Tibial nerve (tissue), 4 donors: ENCODE data around the gene MSGN1. TPM values are rescaled to one million over a fixed set of nuclear protein-coding genes. Genes with fewer than 3 reads are reported as not detected.

Experiments used
- DNase-seq, 2 donors: peaks; one replicate each; pipeline ENCODE4 v3.0.0-alpha.2; 2019; ENCODE audit warnings: low spot score in 2 of 2
- H3K27ac ChIP-seq, 4 donors: fragments of 200-600 bp; sonication (generic) in 3 of 4; one replicate each; pipeline ENCODE4 v1.5.1; 2017 to 2019; ENCODE audit warnings: mild to moderate bottlenecking in 1 of 4
- H3K27me3 ChIP-seq, 2 donors: fragments of 200-600 bp; sonication (generic) in 1 of 2; one replicate each; pipeline versions ENCODE4 v1.5.1 to v1.6.0; 2017 to 2019
- H3K36me3 ChIP-seq, 3 donors: fragments of 200-600 bp; sonication (generic); one replicate each; pipeline ENCODE4 v1.5.1; 2018 to 2019
- H3K4me1 ChIP-seq, 4 donors: fragments of 200-600 bp; sonication (generic) in 3 of 4; one replicate each; pipeline ENCODE4 v1.5.1; 2017 to 2019
- H3K4me3 ChIP-seq, 4 donors: fragments of 200-600 bp; sonication (generic) in 3 of 4; one replicate each; pipeline ENCODE4 v1.5.1; 2017 to 2019; ENCODE audit warnings: mild to moderate bottlenecking in 1 of 4, moderate library complexity in 1 of 4
- H3K9me3 ChIP-seq, 4 donors: fragments of 200-600 bp; sonication (generic) in 3 of 4; one replicate each; pipeline ENCODE4 v1.5.1; 2017 to 2019
- EP300 ChIP-seq, 2 donors: sonication (generic); formaldehyde crosslinking; IDR thresholded peaks; one replicate each; pipeline ENCODE4 v1.6.1; 2017; ENCODE audit warnings: antibody characterized with exemption in 2 of 2, mild to moderate bottlenecking in 1 of 2
- POLR2A ChIP-seq, 2 donors: fragments of 450-650 bp; IDR thresholded peaks; one replicate each; pipeline ENCODE4 v1.6.1; 2017; ENCODE audit warnings: antibody characterized with exemption in 2 of 2, mild to moderate bottlenecking in 2 of 2, moderate library complexity in 2 of 2
- WGBS, 2 donors: methylation state at CpG; one replicate each; pipeline ENCODE4 v1.1.5; 2018; 5-methylcytosine and 5-hydroxymethylcytosine counted together
- total RNA-seq, 4 donors: library from RNA; depleted of rRNA; stranded (reverse); fragments of >200 nt; gene quantifications; one replicate each; pipeline ENCODE4 v1.1.0, GENCODE V29; 2016
- TF ChIP-seq, protein P1 (sequence below), 5 experiments: fragments of 200-600 bp in 3 of 5; fragments of 450-650 bp in 2 of 5; sonication (generic) in 3 of 5; IDR thresholded peaks; one replicate each; pipeline ENCODE4 v1.5.1; 2016 to 2019; ENCODE audit warnings: antibody characterized with exemption in 5 of 5, mild to moderate bottlenecking in 3 of 5, moderate library complexity in 2 of 5

Gene MSGN1
- total RNA-seq, 4 donors from 2014 or later: not detected

DNA sequence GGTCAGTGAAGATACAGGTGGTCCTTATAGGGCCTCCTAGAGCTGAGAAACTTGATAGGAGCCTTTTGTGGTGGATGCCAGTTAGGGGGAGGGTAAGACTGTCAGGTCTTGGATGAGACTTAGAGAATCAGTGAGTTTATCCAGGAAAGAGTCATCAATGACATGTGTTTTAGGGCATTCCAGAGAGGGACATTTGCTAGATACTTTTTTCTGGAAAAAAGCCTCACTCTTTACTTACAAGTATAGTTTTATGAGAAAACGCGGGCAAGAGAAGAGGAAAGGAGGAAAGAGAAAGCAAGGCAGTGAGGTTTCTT, 24.5 kb upstream of the MSGN1 start:
- Histone ChIP-seq H3K27ac (no peak overlapping the region), H3K27me3 (no peaks in the 10 kb centered on the region), H3K4me3 (no peak overlapping the region), H3K9me3 (no peaks in the 10 kb centered on the region), H3K4me1 (no peaks in the 10 kb centered on the region), H3K36me3 (no peaks in the 10 kb centered on the region)
- TF ChIP-seq POLR2A (IDR thresholded peaks at IDR 0.05): no peak
- no peak for TF ChIP-seq EP300 (IDR thresholded peaks at IDR 0.05)
- TF ChIP-seq, protein P1, sequence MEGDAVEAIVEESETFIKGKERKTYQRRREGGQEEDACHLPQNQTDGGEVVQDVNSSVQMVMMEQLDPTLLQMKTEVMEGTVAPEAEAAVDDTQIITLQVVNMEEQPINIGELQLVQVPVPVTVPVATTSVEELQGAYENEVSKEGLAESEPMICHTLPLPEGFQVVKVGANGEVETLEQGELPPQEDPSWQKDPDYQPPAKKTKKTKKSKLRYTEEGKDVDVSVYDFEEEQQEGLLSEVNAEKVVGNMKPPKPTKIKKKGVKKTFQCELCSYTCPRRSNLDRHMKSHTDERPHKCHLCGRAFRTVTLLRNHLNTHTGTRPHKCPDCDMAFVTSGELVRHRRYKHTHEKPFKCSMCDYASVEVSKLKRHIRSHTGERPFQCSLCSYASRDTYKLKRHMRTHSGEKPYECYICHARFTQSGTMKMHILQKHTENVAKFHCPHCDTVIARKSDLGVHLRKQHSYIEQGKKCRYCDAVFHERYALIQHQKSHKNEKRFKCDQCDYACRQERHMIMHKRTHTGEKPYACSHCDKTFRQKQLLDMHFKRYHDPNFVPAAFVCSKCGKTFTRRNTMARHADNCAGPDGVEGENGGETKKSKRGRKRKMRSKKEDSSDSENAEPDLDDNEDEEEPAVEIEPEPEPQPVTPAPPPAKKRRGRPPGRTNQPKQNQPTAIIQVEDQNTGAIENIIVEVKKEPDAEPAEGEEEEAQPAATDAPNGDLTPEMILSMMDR (IDR thresholded peaks at IDR 0.05): no peak
- 84 to 86% methylated on average over 2 of the region's 2 CpGs for WGBS, 2 donors
- no peak for DNase-seq

DNA sequence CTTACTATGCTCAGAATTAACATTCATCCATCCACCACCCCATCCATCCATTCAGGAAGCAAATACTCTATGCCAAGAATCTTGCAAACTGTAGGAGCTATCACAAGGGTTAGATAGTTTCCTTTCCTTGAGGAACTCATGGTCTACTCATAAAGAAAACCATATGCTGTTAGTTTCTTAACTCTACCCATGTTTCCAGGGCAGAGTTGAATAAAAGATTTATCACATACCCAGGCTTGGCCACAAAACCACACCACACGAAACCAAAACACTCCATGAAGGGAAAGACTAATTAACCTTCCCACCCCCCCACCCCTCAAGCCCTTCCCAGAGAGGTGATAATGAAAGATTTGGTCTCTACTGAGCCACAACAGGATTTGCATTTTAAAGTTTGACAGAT, 23.7 kb upstream of the MSGN1 start:
- Histone ChIP-seq H3K4me1 (no peaks in the 10 kb centered on the region), H3K9me3 (no peaks in the 10 kb centered on the region), H3K4me3 (no peak overlapping the region), H3K27ac (no peak overlapping the region), H3K36me3 (no peaks in the 10 kb centered on the region), H3K27me3 (no peaks in the 10 kb centered on the region)
- WGBS, 2 donors: 13 to 80% methylated on average over 1 of the region's 1 CpG
- TF ChIP-seq POLR2A (IDR thresholded peaks at IDR 0.05) (no peak), EP300 (IDR thresholded peaks at IDR 0.05) (no peak)
- TF ChIP-seq, protein P1 (IDR thresholded peaks at IDR 0.05): no peak
- DNase-seq: no peak

DNA sequence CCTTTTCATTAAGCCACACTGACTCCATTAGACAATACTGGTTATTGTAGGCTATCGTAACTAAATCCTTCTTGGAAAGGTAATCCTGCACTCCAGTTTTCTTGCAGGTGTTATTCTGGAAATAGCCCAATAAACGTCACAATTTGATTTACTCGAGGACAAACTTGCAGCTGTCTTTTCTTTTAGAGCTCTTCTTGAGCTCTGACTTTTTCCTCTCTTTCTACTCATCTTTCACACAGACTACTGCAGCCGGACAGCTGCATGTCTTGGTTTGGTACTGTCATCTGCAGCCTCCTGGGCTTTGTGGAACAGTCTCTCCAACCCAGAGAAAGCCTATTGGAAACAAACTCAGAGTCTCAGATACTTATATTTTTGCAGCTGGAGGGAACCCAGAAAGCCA, 23.0 kb upstream of the MSGN1 start:
- Histone ChIP-seq H3K27me3 (no peaks in the 10 kb centered on the region), H3K4me3 (no peak overlapping the region), H3K4me1 (no peaks in the 10 kb centered on the region), H3K27ac (no peak overlapping the region), H3K36me3 (no peaks in the 10 kb centered on the region), H3K9me3 (no peaks in the 10 kb centered on the region)
- WGBS, 2 donors: 65 to 68% methylated on average over 4 of the region's 4 CpGs
- TF ChIP-seq POLR2A (IDR thresholded peaks at IDR 0.05) (no peak), EP300 (IDR thresholded peaks at IDR 0.05) (no peak)
- TF ChIP-seq, protein P1 (IDR thresholded peaks at IDR 0.05): no peak
- no peak for DNase-seq

DNA sequence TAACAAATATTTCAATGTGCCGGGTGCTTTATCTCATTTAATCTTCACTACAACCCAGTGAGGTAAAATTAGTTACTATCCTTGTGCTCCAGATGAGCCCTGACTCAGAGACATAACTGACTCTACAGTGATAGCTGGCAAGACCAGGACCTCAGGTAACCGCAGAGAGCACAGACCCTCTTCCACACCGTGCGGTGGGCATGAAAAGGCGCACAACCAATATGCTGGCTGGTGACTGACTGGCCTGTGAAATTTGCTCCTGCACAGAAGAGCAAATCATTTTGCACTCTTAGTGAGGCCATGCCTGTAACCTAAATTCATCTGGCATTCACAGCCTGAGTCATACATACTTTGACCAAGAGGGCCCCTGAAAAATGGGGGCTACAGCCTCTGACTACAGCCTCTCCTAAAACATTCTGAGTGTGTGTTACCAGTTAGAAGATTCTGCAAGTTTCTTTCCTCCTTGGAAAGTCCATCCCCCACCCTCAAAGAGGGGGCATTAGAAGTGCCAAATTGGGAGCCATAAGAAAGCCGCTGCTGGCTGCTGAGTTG, 22.4 kb upstream of the MSGN1 start:
- Histone ChIP-seq H3K9me3 (no peaks in the 10 kb centered on the region), H3K4me3 (no peak overlapping the region), H3K36me3 (no peaks in the 10 kb centered on the region), H3K4me1 (no peaks in the 10 kb centered on the region), H3K27ac (no peak overlapping the region), H3K27me3 (no peaks in the 10 kb centered on the region)
- WGBS, 2 donors: 83 to 91% methylated on average over 6 of the region's 6 CpGs
- TF ChIP-seq EP300 (IDR thresholded peaks at IDR 0.05) (no peak), POLR2A (IDR thresholded peaks at IDR 0.05) (no peak)
- TF ChIP-seq, protein P1 (IDR thresholded peaks at IDR 0.05): no peak
- no peak for DNase-seq

DNA sequence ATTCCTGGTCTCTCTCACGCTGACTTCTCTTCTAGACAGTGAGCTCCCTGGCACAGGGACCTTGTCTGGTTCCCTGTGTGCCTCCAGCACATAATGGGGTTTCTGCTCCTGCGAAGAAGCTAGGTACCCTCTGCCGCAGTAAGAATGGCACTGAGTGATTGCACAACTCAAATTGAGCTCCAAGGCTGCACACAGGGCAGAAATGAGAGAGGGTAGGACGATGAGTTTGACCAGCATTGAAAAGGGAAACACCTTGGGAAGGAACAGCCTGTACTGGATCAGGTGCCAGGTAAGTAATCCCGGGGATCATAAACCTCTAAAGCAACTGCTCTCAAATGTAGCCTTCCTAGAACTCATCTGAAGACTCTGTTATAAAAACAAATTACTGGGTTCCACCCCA, 21.0 kb upstream of the MSGN1 start:
- WGBS, 2 donors: 87 to 89% methylated on average over 5 of the region's 5 CpGs
- Histone ChIP-seq H3K4me1 (no peaks in the 10 kb centered on the region), H3K27me3 (no peaks in the 10 kb centered on the region), H3K27ac (no peak overlapping the region), H3K4me3 (no peak overlapping the region), H3K36me3 (no peaks in the 10 kb centered on the region), H3K9me3 (no peaks in the 10 kb centered on the region)
- DNase-seq: no peak
- TF ChIP-seq, protein P1 (IDR thresholded peaks at IDR 0.05): no peak
- no peak for TF ChIP-seq EP300 (IDR thresholded peaks at IDR 0.05)
- no peak for TF ChIP-seq POLR2A (IDR thresholded peaks at IDR 0.05)
